ENCODE results near the gene NDE1.
"Not testable (repeated sequence)": the region's sequence is repeated elsewhere in the genome, so short reads cannot be mapped to it uniquely, and the experiment has no call there.

NDE1 gene

GRCh38 chr16:15701975-15702970 lies 52.2 kb downstream of the NDE1 start:
- no peak for DNase-seq

DNA sequence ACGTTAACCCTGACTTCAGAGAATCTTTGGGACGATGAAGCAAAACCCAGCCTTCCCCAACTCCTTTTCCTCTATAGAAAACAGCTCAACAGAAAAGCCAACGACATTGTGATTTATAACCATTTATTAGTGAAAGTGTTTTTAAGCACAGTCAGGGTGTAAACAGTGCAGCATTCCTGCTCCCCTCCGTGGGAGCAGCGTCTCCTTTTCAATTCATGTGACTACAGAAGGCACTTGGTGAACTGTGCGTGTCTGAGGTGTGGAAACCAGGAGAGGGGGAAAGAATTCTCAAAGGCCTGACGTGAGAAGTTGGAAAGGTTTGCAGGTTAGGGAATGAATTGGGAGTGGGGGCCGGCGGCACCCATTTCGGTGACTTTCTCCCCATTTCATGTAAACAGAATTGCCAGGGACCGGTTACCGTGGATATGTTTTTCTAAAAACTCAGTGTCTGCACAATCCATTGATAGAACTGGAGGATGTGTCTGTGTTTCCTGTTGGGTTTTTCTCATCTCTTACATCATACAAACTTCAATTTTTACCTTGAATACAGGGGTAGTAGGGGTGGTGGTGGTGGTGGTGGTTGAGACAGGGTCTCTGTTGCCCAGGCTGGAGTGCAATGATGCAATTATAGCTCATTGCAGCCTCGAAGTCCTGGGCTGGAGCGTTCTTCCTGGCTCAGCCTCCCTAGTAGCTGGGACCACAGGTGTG lies 53.1 kb downstream of the NDE1 start:
- no peak for DNase-seq

GRCh38 chr16:15704545-15704987 lies 54.5 kb downstream of the NDE1 start:
- DNase-seq, result peak; percentile 76

DNA sequence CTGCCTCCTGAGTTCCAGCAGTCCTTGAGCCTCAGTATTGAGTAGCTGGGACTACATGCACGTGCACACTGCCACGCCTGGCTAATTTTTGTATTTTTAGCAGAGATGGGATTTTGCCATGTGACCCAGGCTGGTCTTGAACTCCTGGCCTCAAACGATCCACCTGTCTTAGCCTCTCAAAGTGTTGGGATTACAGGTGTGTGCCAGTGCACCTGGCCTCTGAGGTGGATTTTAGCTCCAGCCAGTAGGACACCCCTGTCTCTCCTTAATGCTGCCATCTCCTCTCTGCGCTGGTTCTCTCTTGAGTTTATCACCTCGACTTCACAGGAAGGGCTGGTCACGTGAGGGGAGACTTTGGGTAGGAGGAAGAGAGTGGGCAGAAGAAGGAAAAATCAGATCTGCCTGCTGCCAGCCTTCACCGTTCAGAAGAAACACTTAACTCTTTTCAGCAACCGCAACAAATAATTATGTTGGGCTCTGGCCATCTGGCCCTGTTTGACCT lies 55.1 kb downstream of the NDE1 start:
- no peak for DNase-seq

DNA sequence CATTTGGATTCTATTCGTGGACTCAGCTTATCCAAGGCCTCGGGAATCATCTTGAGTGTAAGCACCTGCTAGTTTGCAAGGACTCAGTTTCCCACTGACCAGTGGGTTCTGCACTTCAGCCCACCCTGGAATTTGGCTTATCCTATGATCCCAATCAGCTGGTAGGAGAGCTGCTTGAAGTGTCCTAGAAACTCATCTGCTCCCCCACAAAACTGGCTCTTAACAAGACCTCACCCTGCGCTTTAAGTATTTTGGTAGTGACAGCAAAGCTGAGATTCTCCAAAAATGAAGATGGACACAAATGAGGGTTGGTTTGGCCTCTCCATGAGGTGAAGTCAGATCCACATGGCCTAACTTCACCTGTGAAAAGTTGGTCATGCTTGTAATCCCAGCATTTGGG lies 57.3 kb downstream of the NDE1 start:
- no peak for DNase-seq

DNA sequence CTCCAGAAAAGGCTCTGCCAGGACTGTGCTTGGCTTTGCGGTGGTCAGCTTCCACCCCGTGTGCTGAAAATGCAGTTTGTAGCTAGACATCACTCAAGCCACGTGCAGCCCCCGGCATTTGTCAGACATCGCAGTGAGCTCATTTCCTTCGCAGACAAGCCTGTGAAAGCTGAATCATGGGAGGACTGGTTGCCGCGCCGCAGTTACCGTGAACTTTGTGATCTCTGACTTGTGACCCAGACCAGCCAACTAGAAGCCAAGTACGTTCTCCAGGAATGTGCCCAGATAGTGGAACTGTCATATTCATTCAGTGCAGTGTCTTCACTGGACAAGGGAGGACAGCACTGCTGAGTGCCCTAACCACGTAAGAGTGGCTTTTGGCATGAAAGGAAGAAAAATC lies 58.1 kb downstream of the NDE1 start:
- no peak for DNase-seq

- no peak for DNase-seq
Measured at GRCh38 chr16:15708997-15709396, 59.0 kb downstream of the NDE1 start.

- DNase-seq, result no peak
Measured at GRCh38 chr16:15714393-15715172, 64.5 kb downstream of the NDE1 start.

- DNase-seq, result no peak
Measured at GRCh38 chr16:15715221-15715620, 65.2 kb downstream of the NDE1 start.

DNA sequence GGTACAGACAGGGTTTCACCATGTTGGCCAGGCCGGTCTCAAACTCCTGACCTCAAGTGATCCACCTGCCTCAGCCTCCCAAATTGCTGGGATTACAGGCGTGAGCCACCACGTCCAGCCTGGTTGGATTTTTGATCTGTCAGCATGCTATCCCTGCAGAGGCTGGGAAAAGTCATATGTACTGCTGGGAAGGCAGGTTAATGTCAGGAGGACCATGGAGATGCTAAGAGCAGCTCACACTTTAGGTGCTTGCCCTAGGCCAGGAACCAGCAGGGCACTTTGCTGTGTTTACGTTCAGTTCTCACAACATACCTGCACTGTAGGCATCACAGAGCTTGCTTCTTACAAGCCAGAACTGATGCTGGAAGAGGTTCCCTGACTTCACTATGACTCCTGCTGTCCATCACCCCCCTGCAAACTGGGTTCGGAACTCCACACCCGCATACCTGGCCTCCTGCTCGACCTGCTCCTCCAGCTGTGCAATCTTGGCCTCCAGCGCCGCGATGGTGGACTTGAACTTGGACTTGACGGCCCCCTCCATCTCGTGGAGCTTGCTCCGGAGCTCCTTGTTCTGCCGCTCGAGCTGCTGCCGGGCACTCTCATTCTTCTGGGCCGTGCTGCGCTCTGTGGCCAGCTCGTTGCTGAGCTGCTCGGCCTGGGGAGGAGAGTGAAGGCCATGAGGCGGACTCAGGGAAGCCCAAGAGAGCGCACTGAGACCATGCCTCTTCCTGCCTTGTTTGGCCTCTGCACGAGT lies 66.8 kb downstream of the NDE1 start:
- DNase-seq, result no peak

GRCh38 chr16:15721018-15721417 lies 71.0 kb downstream of the NDE1 start:
- no peak for DNase-seq

- DNase-seq, result no peak
Measured at GRCh38 chr16:15723808-15724207, 73.8 kb downstream of the NDE1 start.

DNA sequence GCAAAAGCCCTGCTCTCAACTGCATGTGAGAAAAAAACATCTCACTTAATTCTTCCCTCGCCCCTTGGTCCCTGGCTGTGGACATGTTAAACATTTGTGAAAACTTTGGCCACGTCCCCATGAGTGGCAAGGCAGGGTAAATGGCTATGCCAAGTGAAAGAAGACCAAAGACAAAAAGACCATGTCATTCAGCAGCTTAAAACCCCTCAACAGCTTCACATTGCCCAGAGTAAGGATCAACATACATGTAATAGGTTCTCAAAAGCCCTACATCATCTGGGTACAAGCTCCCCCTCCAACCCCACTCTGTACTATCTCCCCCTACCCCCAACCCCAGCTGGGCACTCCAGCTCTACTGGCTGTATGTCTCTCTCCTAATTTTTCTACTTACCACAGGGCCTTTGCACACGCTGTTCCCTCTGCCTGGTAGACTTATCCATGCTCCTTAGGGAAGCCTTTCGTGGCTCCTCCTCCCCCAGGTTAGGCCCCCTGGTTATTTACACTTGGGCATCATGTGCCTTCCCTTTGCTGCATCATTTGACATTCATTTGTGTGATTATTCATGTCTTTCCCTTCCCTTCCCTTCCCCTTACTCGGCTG lies 75.7 kb downstream of the NDE1 start:
- no peak for DNase-seq

GRCh38 chr16:15726715-15727114 lies 76.7 kb downstream of the NDE1 start:
- DNase-seq, result no peak

- DNase-seq, result not testable (repeated sequence)
Measured at GRCh38 chr16:15727697-15728096, 77.7 kb downstream of the NDE1 start.

GRCh38 chr16:15729152-15729551 lies 79.1 kb downstream of the NDE1 start:
- DNase-seq, result no peak

DNA sequence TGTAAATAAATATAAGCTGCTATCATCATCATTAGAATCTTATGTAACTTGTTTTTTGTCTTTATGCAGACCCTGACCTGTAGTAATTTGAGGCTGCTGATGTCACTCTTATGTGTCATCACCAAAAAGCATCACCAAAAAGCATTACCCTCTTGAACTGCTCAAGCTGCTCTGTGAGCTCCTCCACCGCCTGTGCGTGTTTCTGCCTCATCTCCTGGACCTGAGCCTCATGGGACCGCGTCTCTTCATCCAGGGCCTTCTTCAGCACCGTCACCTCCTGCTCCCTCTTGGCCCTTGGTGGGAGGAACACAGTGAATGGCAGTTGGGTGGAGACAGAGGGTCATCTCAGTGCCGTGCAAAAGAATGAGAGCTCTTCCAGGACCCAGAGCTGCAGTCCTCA lies 82.4 kb downstream of the NDE1 start:
- no peak for DNase-seq

GRCh38 chr16:15735610-15736009 lies 85.6 kb downstream of the NDE1 start:
- no peak for DNase-seq

- DNase-seq, result no peak
Measured at GRCh38 chr16:15736529-15736928, 86.5 kb downstream of the NDE1 start.

DNA sequence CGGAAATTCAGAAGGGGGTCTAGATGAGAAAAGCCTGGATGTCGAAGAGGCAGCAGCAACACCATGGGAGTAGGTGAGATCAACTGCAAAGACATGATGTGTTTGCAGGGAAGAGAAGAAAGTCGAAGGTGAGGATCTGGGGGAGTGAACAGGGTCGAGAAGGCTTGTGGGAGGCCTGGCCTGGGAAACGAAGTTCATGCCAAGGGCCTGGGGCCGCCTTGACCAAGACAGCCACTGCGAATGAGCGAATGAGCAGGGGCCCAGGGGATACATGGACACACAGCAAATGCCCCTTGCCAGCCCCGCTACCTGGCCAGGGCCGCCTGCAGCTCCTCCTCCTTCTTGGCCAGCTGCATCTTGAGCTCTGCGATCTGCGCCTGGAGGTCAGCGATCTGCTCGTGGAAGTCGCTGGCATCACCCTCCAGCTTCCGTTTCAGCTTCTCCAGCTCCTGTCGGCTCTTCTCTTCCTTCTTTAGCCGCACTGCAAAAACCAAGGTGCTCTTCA lies 87.1 kb downstream of the NDE1 start:
- no peak for DNase-seq

- no peak for DNase-seq
Measured at GRCh38 chr16:15739464-15739863, 89.4 kb downstream of the NDE1 start.

- DNase-seq, result no peak
Measured at GRCh38 chr16:15739950-15740349, 89.9 kb downstream of the NDE1 start.

Data from CD4-positive, alpha-beta T cell treated with Interleukin-12 subunit alpha and Interleukin-12 subunit beta, for 1 hour (primary cell).